Uterus (tissue), 4 donors: ENCODE data around the gene ABHD8. TPM values are rescaled to one million over a fixed set of nuclear protein-coding genes. Genes with fewer than 3 reads are reported as not detected.

ENCODE experiments used
- DNase-seq, 2 donors: peaks; one replicate each; pipeline ENCODE4 v3.0.0-alpha.2; 2019 to 2020
- H3K27ac ChIP-seq, 2 donors: fragments of 200-600 bp; sonication (generic); 1 replicate in 1 of 2; 2 replicates in 1 of 2; pipeline ENCODE4 v1.5.1; 2016 to 2018
- H3K27me3 ChIP-seq, 2 donors: fragments of 200-600 bp; sonication (generic); one replicate each; pipeline ENCODE4 v1.5.1; 2018 to 2019; ENCODE audit warnings: control low read depth in 1 of 2
- H3K36me3 ChIP-seq, 2 donors: fragments of 200-600 bp; sonication (generic); one replicate each; pipeline ENCODE4 v1.5.1; 2019; ENCODE audit warnings: control low read depth in 1 of 2
- H3K4me1 ChIP-seq, 2 donors: fragments of 200-600 bp; sonication (generic); one replicate each; pipeline ENCODE4 v1.5.1; 2018 to 2019; ENCODE audit warnings: control low read depth in 1 of 2
- H3K4me3 ChIP-seq, 2 donors: fragments of 200-600 bp; sonication (generic); 1 replicate in 1 of 2; 2 replicates in 1 of 2; pipeline ENCODE4 v1.5.1; 2018 to 2019; ENCODE audit warnings: mild to moderate bottlenecking in 1 of 2
- H3K9me3 ChIP-seq, 2 donors: fragments of 200-600 bp; sonication (generic); one replicate each; pipeline ENCODE4 v1.5.1; 2019; ENCODE audit warnings: control low read depth in 1 of 2
- POLR2A ChIP-seq, 2 donors: fragments of 450-650 bp; IDR thresholded peaks; one replicate each; pipeline ENCODE4 v1.6.1; 2016; ENCODE audit warnings: antibody characterized with exemption in 2 of 2, mild to moderate bottlenecking in 1 of 2, moderate library complexity in 1 of 2
- intact Hi-C: fragments of 100-400 bp; cut with DNase I; formaldehyde crosslinking; loops from one replicate; pipeline ENCODE4 v1.15.1; 2023; ENCODE audit warnings: low total_unique reads
- total RNA-seq, 4 donors: library from RNA; depleted of rRNA in 3 of 4; stranded (reverse); fragments of >200 nt in 3 of 4; gene quantifications; one replicate each; pipeline versions ENCODE4 v1.1.0 to v1.2.4, GENCODE V29; 2014 to 2023
- TF ChIP-seq, protein P1 (sequence below), 4 experiments: fragments of 200-600 bp in 2 of 4; fragments of 450-650 bp in 2 of 4; sonication (generic) in 2 of 4; IDR thresholded peaks; one replicate each; pipeline ENCODE4 v1.5.1; 2016 to 2019; ENCODE audit warnings: antibody characterized with exemption in 4 of 4, mild to moderate bottlenecking in 2 of 4, moderate library complexity in 1 of 4
- donor health status: DM: yes; HTN: yes; CAD: no.

The ABHD8 gene
- total RNA-seq, 4 donors from 2014 or later, result 9.0 to 115 (median 19.2) TPM

DNA sequence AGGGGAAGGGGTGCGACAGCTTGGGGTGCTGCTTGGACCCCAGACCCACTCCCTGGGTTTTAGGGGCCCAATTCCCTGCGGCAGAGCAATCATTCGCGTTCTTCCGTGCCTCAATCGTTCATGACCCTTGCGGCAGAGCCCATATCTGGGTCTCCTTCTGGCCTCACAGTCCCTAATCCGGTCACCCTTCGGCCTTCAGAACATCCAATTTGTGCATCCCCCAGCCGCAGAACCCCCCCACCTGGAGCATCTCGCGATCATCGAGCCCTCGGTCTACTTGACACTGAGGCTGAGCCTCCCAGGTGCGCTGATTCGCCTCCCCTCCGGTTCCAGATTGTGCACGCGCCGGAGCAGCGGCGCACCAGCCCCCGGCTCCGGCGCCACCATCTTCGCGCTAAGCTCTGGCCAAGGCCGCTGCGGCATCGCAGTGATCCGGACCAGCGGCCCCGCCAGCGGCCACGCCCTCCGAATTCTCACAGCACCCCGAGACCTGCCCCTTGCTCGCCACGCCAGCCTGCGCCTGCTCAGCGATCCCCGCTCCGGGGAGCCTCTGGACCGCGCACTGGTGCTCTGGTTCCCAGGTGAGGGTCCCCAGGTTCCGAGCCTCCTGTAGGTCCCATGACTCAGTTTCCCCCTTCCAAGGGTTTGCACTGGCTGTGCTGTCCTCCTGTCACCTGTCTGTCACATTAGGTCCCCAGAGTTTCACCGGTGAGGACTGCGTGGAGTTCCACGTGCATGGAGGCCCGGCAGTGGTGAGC is 34.6 kb upstream of the ABHD8 start:
- no peak for DNase-seq
- intact Hi-C loops, result no loop called here
- peaks cover 0 to 13% of the 10 kb centered on the region in 2 donors for H3K4me1 ChIP-seq

DNA sequence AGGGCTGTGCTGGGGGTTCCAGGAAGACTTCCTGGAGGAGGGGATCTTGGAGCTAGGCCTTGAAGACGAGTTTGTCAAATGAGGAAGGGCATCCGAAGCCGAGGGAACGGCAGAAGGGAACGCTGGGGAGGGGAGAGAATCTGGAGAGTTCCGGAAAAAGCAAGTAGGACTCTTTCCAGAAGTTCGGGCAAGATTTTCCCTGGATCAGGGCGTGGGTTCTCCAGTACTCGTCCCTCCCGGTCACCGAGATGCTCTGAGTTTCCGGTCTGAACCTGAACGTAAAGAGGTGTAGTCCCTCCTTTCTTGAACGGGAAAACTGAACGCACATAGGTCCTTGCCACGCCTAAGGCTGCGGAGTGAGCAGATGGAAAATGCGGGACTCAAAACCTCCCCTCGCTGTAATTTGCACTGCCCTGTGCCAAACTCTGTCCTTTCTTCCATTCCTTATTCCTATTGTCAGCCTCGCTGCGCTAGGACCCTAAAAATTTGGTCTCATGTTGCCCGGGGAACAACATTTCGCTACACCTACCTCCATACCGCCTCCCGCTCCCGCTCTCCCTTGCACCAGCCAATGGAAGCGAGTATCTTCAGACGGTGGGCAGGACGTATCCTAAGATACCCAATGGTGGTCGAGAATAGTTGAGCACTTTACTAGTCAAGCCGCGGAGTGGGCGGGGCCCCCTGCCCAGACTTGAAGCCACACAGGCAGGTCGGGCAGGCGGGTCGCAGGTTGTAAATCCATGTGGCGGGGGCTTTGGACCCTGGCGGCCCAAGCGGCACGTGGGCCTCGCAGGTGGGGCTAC is 33.8 kb upstream of the ABHD8 start, which contains the start of gene GTPBP3:
TSS of gene GTPBP3 (plus strand) at position 682 of the 803 bp plus-strand sequence. CDS start at position 741, 59 bp downstream.
- no peaks in the 10 kb centered on the region for H3K27me3 ChIP-seq
- no peaks in the 10 kb centered on the region for H3K9me3 ChIP-seq
- no peaks in the 10 kb centered on the region for H3K36me3 ChIP-seq
- H3K4me1 ChIP-seq, result peaks cover 0 to 13% of the 10 kb centered on the region in 2 donors
- H3K4me3 ChIP-seq, result peak within 1 kb of the TSS; percentile 57 to 78
- peak; percentile 94 to 97 for DNase-seq
- TF ChIP-seq, protein P1, sequence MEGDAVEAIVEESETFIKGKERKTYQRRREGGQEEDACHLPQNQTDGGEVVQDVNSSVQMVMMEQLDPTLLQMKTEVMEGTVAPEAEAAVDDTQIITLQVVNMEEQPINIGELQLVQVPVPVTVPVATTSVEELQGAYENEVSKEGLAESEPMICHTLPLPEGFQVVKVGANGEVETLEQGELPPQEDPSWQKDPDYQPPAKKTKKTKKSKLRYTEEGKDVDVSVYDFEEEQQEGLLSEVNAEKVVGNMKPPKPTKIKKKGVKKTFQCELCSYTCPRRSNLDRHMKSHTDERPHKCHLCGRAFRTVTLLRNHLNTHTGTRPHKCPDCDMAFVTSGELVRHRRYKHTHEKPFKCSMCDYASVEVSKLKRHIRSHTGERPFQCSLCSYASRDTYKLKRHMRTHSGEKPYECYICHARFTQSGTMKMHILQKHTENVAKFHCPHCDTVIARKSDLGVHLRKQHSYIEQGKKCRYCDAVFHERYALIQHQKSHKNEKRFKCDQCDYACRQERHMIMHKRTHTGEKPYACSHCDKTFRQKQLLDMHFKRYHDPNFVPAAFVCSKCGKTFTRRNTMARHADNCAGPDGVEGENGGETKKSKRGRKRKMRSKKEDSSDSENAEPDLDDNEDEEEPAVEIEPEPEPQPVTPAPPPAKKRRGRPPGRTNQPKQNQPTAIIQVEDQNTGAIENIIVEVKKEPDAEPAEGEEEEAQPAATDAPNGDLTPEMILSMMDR (IDR thresholded peaks at IDR 0.05), result no peak
- TF ChIP-seq POLR2A (IDR thresholded peaks at IDR 0.05), result peak in 1 of 2 donors; percentile 19
- intact Hi-C loops, result no loop called here
- H3K27ac ChIP-seq, result peak within 1 kb of the TSS; percentile 90 to 93

More for the DNA sequence above, 34.6 kb upstream of the ABHD8 start:
- Histone ChIP-seq H3K36me3 (no peaks in the 10 kb centered on the region), H3K4me3 (peak overlapping the region; percentile 57 to 78), H3K9me3 (no peaks in the 10 kb centered on the region), H3K27me3 (no peaks in the 10 kb centered on the region), H3K27ac (peak overlapping the region in 1 of 2 donors; percentile 66)
- no peak for TF ChIP-seq POLR2A (IDR thresholded peaks at IDR 0.05)
- TF ChIP-seq, protein P1 (IDR thresholded peaks at IDR 0.05), result no peak

DNA sequence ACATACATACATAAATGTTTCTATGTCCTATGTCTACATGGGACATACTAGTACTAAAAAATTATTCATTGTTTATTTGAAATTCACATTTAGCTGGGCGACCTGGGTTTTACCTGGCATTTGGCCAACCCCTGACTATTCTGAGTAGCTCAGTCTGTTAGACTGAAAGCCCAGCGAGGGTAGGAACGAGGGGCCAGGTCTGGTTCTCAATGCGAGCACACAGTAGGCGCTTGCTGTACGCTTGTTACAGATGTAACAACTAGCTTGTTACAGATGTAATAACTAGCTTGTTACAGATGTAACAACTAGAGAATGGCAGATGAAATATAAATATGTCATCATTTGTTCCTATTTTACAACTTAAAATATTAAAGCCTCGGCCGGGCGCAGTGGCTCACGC is 32.4 kb upstream of the ABHD8 start:
- H3K27ac ChIP-seq, result no peak overlapping the region
- no peaks in the 10 kb centered on the region for H3K27me3 ChIP-seq
- no peaks in the 10 kb centered on the region for H3K9me3 ChIP-seq
- TF ChIP-seq POLR2A (IDR thresholded peaks at IDR 0.05), result no peak
- TF ChIP-seq, protein P1 (IDR thresholded peaks at IDR 0.05), result no peak
- intact Hi-C loops, result no loop called here
- peaks cover 0 to 13% of the 10 kb centered on the region in 2 donors for H3K4me1 ChIP-seq
- DNase-seq, result no peak
- H3K36me3 ChIP-seq, result no peaks in the 10 kb centered on the region
- no peak overlapping the region for H3K4me3 ChIP-seq

DNA sequence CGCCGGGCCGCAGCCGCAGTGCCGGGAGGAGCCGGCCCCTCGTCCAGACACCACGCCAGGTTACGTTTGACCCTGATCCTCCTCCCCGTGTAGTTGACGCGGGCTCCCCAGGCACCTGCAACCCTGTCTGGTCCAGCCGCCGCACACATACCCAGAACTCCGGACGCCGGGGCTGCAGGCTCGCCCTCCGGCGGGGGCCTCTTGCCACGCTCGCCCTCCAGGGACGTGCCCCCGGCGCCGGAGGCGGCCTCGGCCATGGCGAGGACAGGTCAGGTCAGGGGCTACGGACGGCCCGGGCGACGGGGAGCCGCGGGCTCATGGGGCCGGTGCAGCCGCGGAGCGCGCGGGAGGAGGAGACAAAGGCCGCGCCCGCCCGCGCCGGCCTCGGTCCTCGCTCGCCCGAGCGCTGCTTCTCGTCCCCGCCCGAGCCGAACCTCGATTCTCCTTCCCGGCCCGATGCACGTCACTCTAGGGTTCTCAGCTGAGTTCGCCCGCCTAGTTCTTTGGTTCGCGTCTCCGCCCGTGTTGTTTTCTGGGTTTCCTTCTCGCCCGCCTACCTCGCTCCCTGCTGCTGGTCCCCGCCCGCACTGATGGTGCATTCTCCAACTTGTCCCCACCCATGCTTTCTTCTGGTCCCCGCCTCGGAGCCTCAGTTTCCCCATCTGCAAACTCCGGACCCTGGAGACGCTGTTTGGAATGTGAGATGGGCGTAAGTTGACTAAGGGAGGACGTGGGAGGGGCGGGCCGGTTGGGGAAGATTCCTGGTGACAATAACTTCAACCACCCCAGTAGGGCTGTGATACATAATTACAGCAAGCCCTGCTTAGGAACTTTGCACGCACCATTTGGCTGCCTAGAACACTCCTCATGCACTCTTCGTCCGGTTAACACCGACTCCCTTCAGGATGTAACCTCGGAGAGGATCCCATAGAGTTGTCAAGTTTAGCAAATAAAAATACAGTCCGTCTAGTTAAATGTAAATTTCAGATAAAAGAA is 31.5 kb upstream of the ABHD8 start, which contains the start of gene ANO8:
TSS of gene ANO8 (minus strand) at position 442 of the 996 bp plus-strand sequence. CDS start at position 257, 185 bp downstream.
- Histone ChIP-seq H3K9me3 (no peaks in the 10 kb centered on the region), H3K27ac (peak within 1 kb of the TSS; percentile 30 to 33), H3K4me3 (peak within 1 kb of the TSS; percentile 34 to 59), H3K27me3 (peaks cover 0 to 3% of the 10 kb centered on the region in 2 donors), H3K36me3 (no peaks in the 10 kb centered on the region), H3K4me1 (peaks cover 0 to 13% of the 10 kb centered on the region in 2 donors)
- TF ChIP-seq POLR2A (IDR thresholded peaks at IDR 0.05), result peak; percentile 40 to 45
- TF ChIP-seq, protein P1 (IDR thresholded peaks at IDR 0.05), result peak in 1 of 4 experiments; percentile 3
- DNase-seq, result peak; percentile 91 to 97
- intact Hi-C loops, result no loop called here
